Mucosa of stomach (tissue), 1 donor: Measurements from ENCODE around the gene ERFE.
"Not testable (repeated sequence)": the region's sequence is repeated elsewhere in the genome, so short reads cannot be mapped to it uniquely, and the experiment has no call there.

Experiments
- H3K27me3 ChIP-seq: one replicate; pipeline ENCODE4 v1.7.0; 2013; ENCODE audit warnings: mild to moderate bottlenecking, low read length; ENCODE audit not compliant: control insufficient read depth, insufficient read depth
- H3K36me3 ChIP-seq: one replicate; pipeline ENCODE4 v1.7.0; 2013; ENCODE audit warnings: low read length; ENCODE audit not compliant: control insufficient read depth, insufficient read depth
- H3K4me1 ChIP-seq: one replicate; pipeline ENCODE4 v1.7.0; 2013; ENCODE audit warnings: mild to moderate bottlenecking, low read length; ENCODE audit not compliant: control insufficient read depth, insufficient read depth
- H3K4me3 ChIP-seq: one replicate; pipeline ENCODE4 v1.7.0; 2013; ENCODE audit warnings: low read length
- H3K9ac ChIP-seq: one replicate; pipeline ENCODE4 v1.7.0; 2013; ENCODE audit warnings: mild to moderate bottlenecking, low read length, moderate library complexity
- H3K9me3 ChIP-seq: one replicate; pipeline ENCODE4 v1.7.0; 2013; ENCODE audit warnings: mild to moderate bottlenecking, low read length, moderate library complexity; ENCODE audit not compliant: control insufficient read depth
- donor health status: Pancreatic carcinoma.

The ERFE gene

GRCh38 chr2:238164906-238165287 lies 6.1 kb downstream of the ERFE start:
- Histone ChIP-seq H3K9ac (no peak overlapping the region), H3K4me1 (peaks cover 27% of the 10 kb centered on the region), H3K36me3 (no peaks in the 10 kb centered on the region), H3K27me3 (peaks cover 34% of the 10 kb centered on the region), H3K4me3 (no peak overlapping the region), H3K9me3 (no peaks in the 10 kb centered on the region)

GRCh38 chr2:238165288-238165921 lies 6.6 kb downstream of the ERFE start:
- Histone ChIP-seq H3K9me3 (no peaks in the 10 kb centered on the region), H3K36me3 (no peaks in the 10 kb centered on the region), H3K4me3 (no peak overlapping the region), H3K4me1 (peaks cover 26% of the 10 kb centered on the region), H3K9ac (no peak overlapping the region), H3K27me3 (peaks cover 30% of the 10 kb centered on the region)

GRCh38 chr2:238166391-238167343 lies 7.9 kb downstream of the ERFE start:
- Histone ChIP-seq H3K9me3 (no peaks in the 10 kb centered on the region), H3K9ac (no peak overlapping the region), H3K4me1 (peaks cover 29% of the 10 kb centered on the region), H3K4me3 (no peak overlapping the region), H3K36me3 (no peaks in the 10 kb centered on the region), H3K27me3 (peaks cover 29% of the 10 kb centered on the region)

DNA sequence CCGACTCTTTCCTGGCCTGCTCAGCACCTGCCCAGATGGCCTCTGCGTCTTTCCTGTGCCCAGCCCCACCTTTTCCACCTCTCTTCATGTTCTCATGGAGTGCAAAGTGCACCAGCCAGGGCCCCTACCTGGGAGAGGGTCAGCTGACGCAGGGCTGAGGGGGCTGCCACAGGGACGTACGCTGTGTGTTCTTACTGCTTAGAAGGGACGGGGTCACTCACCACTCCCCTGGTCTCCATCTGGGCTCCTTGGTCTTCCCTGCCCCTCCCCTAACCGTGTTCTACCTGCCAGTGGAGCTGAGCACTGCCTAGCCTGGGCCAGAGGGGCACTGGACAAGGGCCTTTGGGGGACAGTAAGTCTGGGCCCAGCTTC lies 8.6 kb downstream of the ERFE start:
- Histone ChIP-seq H3K36me3 (no peaks in the 10 kb centered on the region), H3K4me3 (no peak overlapping the region), H3K27me3 (peaks cover 24% of the 10 kb centered on the region), H3K9ac (no peak overlapping the region), H3K9me3 (no peaks in the 10 kb centered on the region), H3K4me1 (peaks cover 29% of the 10 kb centered on the region)

- Histone ChIP-seq H3K9me3 (no peaks in the 10 kb centered on the region), H3K4me1 (peaks cover 29% of the 10 kb centered on the region), H3K36me3 (peaks cover 4% of the 10 kb centered on the region), H3K9ac (no peak overlapping the region), H3K27me3 (peaks cover 21% of the 10 kb centered on the region), H3K4me3 (no peak overlapping the region)
Measured at GRCh38 chr2:238167761-238168160, 9.0 kb downstream of the ERFE start.

- no peak overlapping the region for H3K4me3 ChIP-seq
- H3K27me3 ChIP-seq = peaks cover 14% of the 10 kb centered on the region
- H3K9ac ChIP-seq = no peak overlapping the region
- peaks cover 29% of the 10 kb centered on the region for H3K4me1 ChIP-seq
- H3K36me3 ChIP-seq = peaks cover 11% of the 10 kb centered on the region
- no peaks in the 10 kb centered on the region for H3K9me3 ChIP-seq
Measured at GRCh38 chr2:238168196-238169047, 9.7 kb downstream of the ERFE start.

DNA sequence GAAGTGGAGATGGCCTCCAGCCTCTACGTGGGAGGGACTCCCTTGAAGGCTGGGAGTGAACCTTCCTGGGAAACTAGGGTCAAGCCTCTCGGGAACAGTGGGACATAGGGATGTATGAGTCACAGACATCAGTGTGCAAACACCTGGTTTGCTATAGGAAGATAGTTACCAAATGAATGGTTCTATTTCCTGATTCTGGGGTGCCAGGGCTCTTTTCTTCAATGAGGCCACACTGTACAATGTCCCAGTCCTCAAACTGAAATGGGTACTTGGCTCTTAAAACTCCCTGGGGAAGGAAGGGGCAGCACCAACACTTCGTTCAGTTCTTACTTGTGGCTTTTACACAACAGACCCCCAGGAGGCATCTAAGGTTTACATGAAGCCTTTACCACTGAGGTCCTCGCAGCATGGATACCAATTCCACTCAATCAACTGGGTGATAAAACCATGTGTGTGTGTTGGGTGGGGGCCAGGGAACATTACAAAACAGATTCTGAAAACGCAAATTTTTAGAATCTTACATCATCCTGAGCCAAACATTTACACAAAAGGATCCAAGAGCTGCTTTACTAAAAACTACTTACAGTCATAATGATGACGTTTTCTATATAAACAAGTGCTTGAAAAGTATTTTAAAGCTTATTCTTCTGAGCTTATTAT lies 10.4 kb downstream of the ERFE start:
- no peak overlapping the region for H3K9ac ChIP-seq
- H3K4me1 ChIP-seq = peaks cover 29% of the 10 kb centered on the region
- H3K4me3 ChIP-seq = no peak overlapping the region
- peaks cover 9% of the 10 kb centered on the region for H3K27me3 ChIP-seq
- peaks cover 16% of the 10 kb centered on the region for H3K36me3 ChIP-seq
- H3K9me3 ChIP-seq = no peaks in the 10 kb centered on the region

GRCh38 chr2:238169708-238170251 lies 11.0 kb downstream of the ERFE start:
- peaks cover 7% of the 10 kb centered on the region for H3K27me3 ChIP-seq
- H3K36me3 ChIP-seq = peaks cover 18% of the 10 kb centered on the region
- H3K9ac ChIP-seq = no peak overlapping the region
- no peak overlapping the region for H3K4me3 ChIP-seq
- no peaks in the 10 kb centered on the region for H3K9me3 ChIP-seq
- peaks cover 29% of the 10 kb centered on the region for H3K4me1 ChIP-seq

DNA sequence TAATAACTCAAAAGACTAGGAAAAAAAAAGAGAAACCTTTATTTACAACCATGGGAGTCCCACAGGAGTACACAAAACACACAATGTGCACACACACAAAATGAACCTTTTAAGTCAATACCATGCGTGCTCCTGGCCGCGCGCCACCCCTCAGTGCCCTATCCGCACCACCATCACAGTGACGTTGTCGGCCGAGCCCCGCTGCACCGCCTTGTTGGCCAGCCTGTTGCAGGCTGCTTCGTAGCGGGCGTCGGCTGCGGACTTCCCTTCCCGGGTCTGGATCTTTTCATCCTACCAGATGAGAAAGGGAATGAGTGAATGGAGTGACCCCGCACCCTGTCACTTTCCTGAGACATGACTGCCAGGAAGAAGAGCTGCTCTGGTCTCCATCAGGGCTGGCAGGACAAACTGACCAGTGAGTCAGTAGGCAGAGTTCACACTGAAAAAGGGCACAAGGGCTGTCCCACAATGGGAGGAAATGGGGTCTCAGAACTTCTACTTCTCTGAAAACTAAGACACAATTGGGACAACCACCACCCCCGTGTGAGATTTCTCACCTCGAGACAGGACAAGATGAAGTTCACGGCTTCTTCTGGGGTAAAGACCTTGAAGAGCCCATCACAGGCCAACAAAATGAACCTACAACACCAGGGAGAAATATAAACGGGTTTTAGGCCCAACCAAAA lies 11.8 kb downstream of the ERFE start:
- H3K9me3 ChIP-seq = no peaks in the 10 kb centered on the region
- peaks cover 18% of the 10 kb centered on the region for H3K36me3 ChIP-seq
- no peak overlapping the region for H3K9ac ChIP-seq
- H3K4me3 ChIP-seq = no peak overlapping the region
- peaks cover 29% of the 10 kb centered on the region for H3K4me1 ChIP-seq
- no peaks in the 10 kb centered on the region for H3K27me3 ChIP-seq

DNA sequence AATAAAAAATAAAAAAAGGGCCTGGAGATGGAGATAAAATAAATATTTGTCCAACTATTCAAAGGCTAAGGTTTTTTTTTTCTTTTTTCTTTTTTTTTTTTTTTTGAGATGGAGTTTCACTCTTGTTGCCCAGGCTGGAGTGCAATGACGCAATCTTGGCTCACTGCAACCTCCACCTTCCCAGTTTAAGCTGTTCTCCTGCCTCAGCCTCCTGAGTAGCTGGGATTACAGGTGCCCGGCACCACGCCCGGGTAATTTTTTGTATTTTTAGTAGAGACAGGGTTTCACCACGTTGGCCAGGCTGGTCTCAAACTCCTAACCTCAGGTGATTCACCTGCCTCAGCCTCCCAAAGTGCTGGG lies 12.3 kb downstream of the ERFE start:
- Histone ChIP-seq H3K4me1 (peaks cover 29% of the 10 kb centered on the region), H3K36me3 (peaks cover 18% of the 10 kb centered on the region)
- H3K4me3 ChIP-seq, H3K9ac ChIP-seq, H3K27me3 ChIP-seq, H3K9me3 ChIP-seq: not testable (repeated sequence)

DNA sequence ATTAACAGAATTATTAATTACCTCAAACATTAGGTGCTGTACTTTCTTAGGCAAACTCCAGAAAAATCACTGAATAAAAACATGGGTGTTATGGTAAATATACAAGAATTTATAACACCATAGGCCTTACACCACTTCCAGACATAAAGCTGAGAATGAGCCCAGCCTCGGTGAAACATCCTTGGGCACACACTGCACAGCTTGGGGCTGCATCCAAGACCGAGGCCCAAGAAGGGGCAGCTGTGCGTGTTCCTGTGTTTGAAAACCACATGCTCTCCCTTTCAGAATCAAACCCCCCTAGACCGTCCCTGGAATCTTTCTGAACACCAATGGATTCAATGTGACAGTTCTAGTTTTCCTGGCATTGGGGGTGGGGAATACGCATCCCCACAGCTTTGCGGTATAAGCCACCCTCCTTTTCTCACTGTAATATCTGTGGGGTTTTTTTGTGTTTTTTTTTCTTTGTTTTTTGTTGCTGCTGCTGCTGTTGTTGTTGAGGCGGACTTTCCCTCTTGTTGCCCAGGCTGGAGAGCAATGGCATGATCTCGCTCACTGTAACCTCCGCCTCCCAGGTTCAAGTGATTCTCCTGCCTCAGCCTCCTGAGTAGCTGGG lies 12.9 kb downstream of the ERFE start:
- Histone ChIP-seq H3K36me3 (peaks cover 18% of the 10 kb centered on the region), H3K4me3 (no peak overlapping the region), H3K9ac (no peak overlapping the region), H3K9me3 (no peaks in the 10 kb centered on the region), H3K27me3 (no peaks in the 10 kb centered on the region), H3K4me1 (peaks cover 29% of the 10 kb centered on the region)
